KMS-11 (cell line): ENCODE measurements around the gene CDK8.
A peak's percentile ranks its signal among the peaks of the same experiment; 100 is the strongest.

Experiments
- H2AFZ ChIP-seq: fragments of 200-600 bp; sonication (generic); 2 replicates; pipeline ENCODE4 v1.6.1; 2016; ENCODE audit warnings: antibody characterized with exemption, mixed run types, low read depth
- H3K27ac ChIP-seq: fragments of 200-600 bp; sonication (generic); 2 replicates; pipeline ENCODE4 v1.6.1; 2016; ENCODE audit warnings: mild to moderate bottlenecking, mixed run types
- H3K27me3 ChIP-seq: fragments of 200-600 bp; sonication (generic); 2 replicates; pipeline ENCODE4 v1.6.1; 2017; ENCODE audit warnings: mild to moderate bottlenecking, low read depth, mixed run types, moderate library complexity; ENCODE audit not compliant: insufficient read depth
- H3K36me3 ChIP-seq: fragments of 200-600 bp; sonication (generic); 2 replicates; pipeline ENCODE4 v1.6.1; 2017; ENCODE audit warnings: mild to moderate bottlenecking, mixed run types; ENCODE audit not compliant: insufficient read depth
- H3K4me1 ChIP-seq: fragments of 200-600 bp; sonication (generic); 2 replicates; pipeline ENCODE4 v1.6.1; 2016; ENCODE audit warnings: mild to moderate bottlenecking, low read depth, mixed run types; ENCODE audit not compliant: poor library complexity, severe bottlenecking
- H3K4me2 ChIP-seq: fragments of 200-600 bp; sonication (generic); 2 replicates; pipeline ENCODE4 v1.7.0; 2016; ENCODE audit warnings: mild to moderate bottlenecking, mixed run types
- H3K4me3 ChIP-seq: fragments of 200-600 bp; sonication (generic); IDR thresholded peaks from 2 replicates; pipeline ENCODE4 v1.6.1; 2017; ENCODE audit warnings: low read depth, low read length, mixed read lengths; ENCODE audit not compliant: insufficient read depth
- H3K79me2 ChIP-seq: fragments of 200-600 bp; sonication (generic); 2 replicates; pipeline ENCODE4 v1.6.1; 2016; ENCODE audit warnings: low read depth, mixed run types; ENCODE audit not compliant: insufficient read depth
- H3K9ac ChIP-seq: fragments of 200-600 bp; sonication (generic); 2 replicates; pipeline ENCODE4 v1.6.1; 2016; ENCODE audit warnings: mild to moderate bottlenecking, mixed run types
- H4K20me1 ChIP-seq: fragments of 200-600 bp; sonication (generic); 2 replicates; pipeline ENCODE4 v1.6.1; 2016; ENCODE audit warnings: mild to moderate bottlenecking, mixed run types; ENCODE audit not compliant: insufficient read depth
- TF ChIP-seq, protein P1 (sequence below): fragments of 200-600 bp; sonication (generic); conservative IDR thresholded peaks from 2 replicates; pipeline ENCODE4 v1.6.1; 2017; ENCODE audit warnings: low read depth, mild to moderate bottlenecking, antibody characterized with exemption, low read length, moderate library complexity, mixed read lengths

Gene CDK8

DNA sequence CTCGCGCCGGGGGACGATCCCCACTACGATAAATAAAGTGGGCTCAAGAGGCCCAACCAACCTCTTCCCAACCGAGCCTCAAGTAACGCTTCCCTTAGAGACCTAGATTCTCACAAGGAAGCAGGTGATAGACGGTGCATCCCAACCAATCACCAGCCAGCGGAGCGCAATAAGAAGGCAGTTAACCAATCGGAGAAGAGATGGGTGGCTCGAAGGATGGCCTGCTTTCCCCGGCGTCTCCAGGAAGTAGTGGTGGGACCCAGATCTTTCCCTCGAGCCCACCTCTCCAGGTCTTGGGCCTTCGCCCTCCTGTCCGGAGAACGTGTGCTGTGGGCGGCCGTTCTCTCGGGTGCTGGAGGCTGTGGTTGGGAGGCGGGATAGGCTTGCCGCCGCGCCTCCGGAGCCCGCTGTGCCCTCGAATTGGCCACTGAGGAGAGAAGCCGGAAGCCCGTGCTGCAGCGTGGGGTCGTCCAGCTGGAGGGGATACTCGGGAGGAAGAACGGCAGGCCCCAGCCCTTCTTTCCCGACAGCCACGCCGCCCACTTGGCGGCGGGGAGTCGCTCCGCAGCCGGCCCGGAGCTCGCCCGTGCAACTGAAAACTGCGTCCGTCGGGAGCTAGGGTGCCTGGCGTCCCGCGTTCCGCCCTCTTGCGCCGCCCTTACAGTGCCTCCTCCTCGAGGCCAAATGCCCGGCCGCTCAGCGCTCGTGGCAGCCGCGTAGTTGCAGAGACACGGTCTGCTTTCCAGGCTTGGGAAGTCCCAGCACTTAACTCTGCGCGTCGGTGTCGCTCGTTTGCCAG, 32.0 kb upstream of the CDK8 start, which contains the start of gene RNF6:
Gene RNF6 (minus strand): TSS at position 594 of the 799 bp plus-strand sequence. CDS start 2,665 bp downstream, outside the sequence.
- H4K20me1 ChIP-seq = no peaks in the 10 kb centered on the region
- peak within 1 kb of the TSS; percentile 97 for H3K9ac ChIP-seq
- H3K4me3 ChIP-seq = no peak within 1 kb of the TSS
- H3K36me3 ChIP-seq = no peaks in the 10 kb centered on the region; the same call in 1 of the 2 replicates
- H2AFZ ChIP-seq = peak within 1 kb of the TSS; percentile 83
- TF ChIP-seq, protein P1, sequence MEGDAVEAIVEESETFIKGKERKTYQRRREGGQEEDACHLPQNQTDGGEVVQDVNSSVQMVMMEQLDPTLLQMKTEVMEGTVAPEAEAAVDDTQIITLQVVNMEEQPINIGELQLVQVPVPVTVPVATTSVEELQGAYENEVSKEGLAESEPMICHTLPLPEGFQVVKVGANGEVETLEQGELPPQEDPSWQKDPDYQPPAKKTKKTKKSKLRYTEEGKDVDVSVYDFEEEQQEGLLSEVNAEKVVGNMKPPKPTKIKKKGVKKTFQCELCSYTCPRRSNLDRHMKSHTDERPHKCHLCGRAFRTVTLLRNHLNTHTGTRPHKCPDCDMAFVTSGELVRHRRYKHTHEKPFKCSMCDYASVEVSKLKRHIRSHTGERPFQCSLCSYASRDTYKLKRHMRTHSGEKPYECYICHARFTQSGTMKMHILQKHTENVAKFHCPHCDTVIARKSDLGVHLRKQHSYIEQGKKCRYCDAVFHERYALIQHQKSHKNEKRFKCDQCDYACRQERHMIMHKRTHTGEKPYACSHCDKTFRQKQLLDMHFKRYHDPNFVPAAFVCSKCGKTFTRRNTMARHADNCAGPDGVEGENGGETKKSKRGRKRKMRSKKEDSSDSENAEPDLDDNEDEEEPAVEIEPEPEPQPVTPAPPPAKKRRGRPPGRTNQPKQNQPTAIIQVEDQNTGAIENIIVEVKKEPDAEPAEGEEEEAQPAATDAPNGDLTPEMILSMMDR = no peak
- peaks cover 15% of the 10 kb centered on the region; the same call in 1 of the 2 replicates for H3K79me2 ChIP-seq
- H3K4me2 ChIP-seq = peak within 1 kb of the TSS; percentile 69
- no peaks in the 10 kb centered on the region for H3K27me3 ChIP-seq
- peaks cover 12% of the 10 kb centered on the region for H3K4me1 ChIP-seq
- H3K27ac ChIP-seq = peak within 1 kb of the TSS; percentile 90

DNA sequence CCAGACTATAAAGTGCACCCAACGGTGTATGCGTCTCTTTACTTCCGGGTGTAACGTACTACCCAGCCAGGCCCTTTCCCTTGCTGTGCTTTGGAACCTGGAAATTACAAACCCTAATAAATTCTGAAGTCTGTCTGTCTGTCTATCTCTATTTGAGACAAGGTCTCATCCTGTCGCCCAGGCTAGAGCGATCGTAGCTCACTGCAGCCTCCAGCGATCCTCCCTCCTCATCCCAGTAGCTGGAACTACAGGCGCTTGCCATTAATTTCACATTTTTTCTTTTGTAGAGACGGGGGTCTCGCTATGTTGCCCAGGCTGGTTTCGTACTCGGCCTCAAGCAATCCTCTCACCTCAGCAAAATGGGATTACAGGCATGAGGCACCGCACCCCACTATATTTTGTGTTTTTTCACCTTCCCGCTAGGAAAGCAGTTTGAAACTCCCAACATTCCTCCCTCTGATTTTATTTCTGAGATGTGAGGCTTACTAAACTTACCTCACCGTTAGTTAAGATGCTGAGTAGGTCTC, 31.3 kb upstream of the CDK8 start:
- Histone ChIP-seq H3K4me1 (peaks cover 12% of the 10 kb centered on the region), H2AFZ (peak overlapping the region; percentile 83), H3K27ac (peak overlapping the region; percentile 90), H4K20me1 (no peaks in the 10 kb centered on the region), H3K4me3 (no peak overlapping the region), H3K9ac (peak overlapping the region; percentile 97), H3K27me3 (no peaks in the 10 kb centered on the region), H3K4me2 (peak overlapping the region; percentile 29), H3K79me2 (peaks cover 15% of the 10 kb centered on the region; the same call in 1 of the 2 replicates), H3K36me3 (no peaks in the 10 kb centered on the region)
- TF ChIP-seq, protein P1 = no peak

DNA sequence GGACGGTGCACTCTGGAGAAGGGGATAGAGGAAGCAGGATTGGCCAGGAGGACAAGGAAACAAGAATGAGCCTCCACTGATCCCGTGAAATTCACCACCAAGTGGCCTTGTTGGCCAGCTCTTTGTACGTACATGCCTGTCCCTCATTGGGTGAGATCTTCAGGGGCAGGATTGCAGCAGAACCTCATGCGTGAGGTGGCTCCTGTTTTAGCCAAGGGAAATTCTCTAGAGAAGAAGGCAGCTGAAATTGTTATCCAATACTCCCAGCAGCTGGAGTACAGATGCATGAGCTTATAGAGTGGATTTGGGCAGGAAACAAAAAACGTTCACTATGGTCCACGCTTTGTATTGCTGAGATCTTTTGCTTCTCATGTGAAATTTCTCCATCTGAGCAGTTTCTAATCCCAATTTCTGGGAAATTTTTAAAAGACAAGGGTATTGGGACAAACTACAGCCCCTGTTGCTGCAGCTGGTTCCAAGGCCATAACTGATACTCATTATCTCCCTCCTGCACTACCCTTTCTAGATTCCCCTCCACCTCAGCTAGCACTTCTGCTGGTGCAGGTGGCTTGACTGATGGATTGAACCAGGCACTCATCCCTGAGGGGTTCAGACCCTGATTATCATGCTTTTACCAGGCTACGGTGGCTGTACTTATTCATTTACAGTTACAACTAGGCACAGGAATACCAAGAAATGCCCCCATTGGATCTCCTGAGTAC, 27.9 kb upstream of the CDK8 start:
- TF ChIP-seq, protein P1 = no peak
- Histone ChIP-seq H3K27me3 (no peaks in the 10 kb centered on the region), H3K27ac (no peak overlapping the region), H3K36me3 (no peaks in the 10 kb centered on the region), H4K20me1 (no peaks in the 10 kb centered on the region), H3K4me1 (no peaks in the 10 kb centered on the region), H3K4me2 (no peak overlapping the region), H3K9ac (no peak overlapping the region), H3K4me3 (no peak overlapping the region), H2AFZ (no peak overlapping the region), H3K79me2 (peaks cover 5% of the 10 kb centered on the region; the same call in 1 of the 2 replicates)

DNA sequence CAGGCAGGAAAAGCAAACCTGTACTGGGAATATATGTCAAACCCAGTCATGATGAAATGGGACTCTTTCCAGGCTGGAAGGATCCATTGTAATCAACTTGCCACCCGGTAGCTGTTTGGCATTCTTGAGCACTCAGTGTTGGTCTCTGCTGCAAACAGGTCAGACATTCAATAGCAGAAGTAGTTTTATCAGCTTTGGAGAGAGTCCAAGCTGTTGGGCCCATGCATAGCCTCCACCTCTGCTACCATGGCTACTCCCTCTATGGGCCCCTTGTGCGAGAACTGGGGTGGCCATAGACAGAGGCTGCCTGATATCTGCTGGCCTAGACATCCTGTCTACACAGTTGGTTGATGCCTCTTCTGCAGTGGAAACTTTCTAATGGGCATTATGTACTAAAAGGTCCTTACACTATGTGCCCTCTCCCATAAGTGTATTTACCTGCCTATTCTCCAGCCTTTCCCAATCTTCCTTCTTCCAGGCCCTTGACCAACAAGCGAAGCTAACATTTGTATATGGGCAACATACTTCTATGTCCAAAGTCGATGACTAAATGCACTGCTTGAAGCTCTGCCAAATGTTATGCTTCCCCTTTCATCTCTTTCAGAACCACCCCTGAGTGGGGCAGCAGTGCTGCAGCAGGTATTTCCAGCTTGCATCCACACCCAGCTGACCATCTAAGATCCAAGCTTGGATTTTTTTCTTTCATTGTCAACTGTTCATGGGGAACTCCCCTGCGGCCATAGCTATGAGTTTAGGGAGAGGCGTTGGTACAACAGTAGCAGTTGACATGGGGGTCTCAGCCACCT, 26.6 kb upstream of the CDK8 start:
- H3K27ac ChIP-seq = no peak overlapping the region
- no peaks in the 10 kb centered on the region for H3K79me2 ChIP-seq
- TF ChIP-seq, protein P1 = no peak
- no peaks in the 10 kb centered on the region for H3K4me1 ChIP-seq
- H3K4me2 ChIP-seq = no peak overlapping the region
- H3K27me3 ChIP-seq = no peaks in the 10 kb centered on the region
- no peak overlapping the region for H3K9ac ChIP-seq
- H4K20me1 ChIP-seq = no peaks in the 10 kb centered on the region
- no peaks in the 10 kb centered on the region for H3K36me3 ChIP-seq
- H2AFZ ChIP-seq = no peak overlapping the region
- no peak overlapping the region for H3K4me3 ChIP-seq
